B cell (primary cell): ENCODE data around the gene EXD3.

Experiments
- EZH2 ChIP-seq: IDR thresholded peaks from 2 replicates; pipeline ENCODE4 v1.6.1; 2012; ENCODE audit warnings: borderline replicate concordance, low read depth, mild to moderate bottlenecking, moderate library complexity, low read length; ENCODE audit not compliant: insufficient read depth, poor library complexity, severe bottlenecking
- TF ChIP-seq, protein P1 (sequence below): fragments of 200-600 bp; IDR thresholded peaks from one replicate; pipeline ENCODE4 v1.8.0; 2022; ENCODE audit warnings: antibody characterized with exemption, mild to moderate bottlenecking

DNA sequence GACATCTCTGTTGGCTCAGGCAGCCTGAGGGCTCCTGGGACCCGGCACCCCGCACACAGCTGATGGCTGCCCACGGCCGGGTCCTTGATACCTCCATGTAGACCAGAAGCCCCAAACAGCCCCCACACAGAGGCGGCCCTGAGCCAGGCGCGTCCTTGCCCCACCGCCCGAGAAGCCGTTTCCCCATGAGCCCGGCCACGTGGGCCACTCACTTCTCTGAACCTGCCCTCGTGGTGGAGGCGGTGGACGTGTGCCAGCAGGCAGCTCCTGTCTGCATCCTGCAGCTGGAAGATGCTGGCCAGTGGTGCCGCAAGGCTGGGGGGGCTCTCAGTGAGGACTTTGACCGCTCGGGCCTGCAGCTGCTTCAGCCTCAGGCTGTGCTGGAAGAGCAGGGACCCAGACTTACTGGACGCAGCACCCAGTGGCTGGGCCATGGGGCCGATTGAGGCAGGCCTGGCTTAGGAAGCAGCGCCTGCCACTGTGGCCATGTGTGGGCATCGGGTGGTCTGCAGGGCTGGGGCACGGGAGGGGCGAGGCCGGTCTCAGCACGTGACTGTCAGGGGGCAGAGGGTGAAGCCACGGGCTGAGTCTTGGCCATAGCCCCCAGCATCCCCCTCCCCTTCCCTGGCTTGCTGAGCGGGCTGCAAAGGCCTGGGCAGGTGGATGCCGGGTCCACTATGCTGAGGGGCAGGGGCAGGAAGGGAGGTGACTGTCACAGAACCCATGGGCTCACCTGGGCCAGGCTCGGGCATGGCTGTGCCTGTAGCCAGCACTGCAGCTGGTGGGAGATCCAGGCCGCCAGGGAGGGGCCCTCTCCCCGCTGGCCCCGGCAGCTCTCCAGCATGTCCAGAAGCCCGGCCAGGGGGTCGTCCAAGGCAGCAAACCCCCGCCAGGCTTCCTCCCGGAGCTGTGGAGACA is 50.0 kb downstream of the EXD3 start:
- TF ChIP-seq, protein P1, sequence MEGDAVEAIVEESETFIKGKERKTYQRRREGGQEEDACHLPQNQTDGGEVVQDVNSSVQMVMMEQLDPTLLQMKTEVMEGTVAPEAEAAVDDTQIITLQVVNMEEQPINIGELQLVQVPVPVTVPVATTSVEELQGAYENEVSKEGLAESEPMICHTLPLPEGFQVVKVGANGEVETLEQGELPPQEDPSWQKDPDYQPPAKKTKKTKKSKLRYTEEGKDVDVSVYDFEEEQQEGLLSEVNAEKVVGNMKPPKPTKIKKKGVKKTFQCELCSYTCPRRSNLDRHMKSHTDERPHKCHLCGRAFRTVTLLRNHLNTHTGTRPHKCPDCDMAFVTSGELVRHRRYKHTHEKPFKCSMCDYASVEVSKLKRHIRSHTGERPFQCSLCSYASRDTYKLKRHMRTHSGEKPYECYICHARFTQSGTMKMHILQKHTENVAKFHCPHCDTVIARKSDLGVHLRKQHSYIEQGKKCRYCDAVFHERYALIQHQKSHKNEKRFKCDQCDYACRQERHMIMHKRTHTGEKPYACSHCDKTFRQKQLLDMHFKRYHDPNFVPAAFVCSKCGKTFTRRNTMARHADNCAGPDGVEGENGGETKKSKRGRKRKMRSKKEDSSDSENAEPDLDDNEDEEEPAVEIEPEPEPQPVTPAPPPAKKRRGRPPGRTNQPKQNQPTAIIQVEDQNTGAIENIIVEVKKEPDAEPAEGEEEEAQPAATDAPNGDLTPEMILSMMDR, result no peak
- TF ChIP-seq EZH2, result no peak
